ENCODE data around the gene PTPN3. TPM values are rescaled to one million over a fixed set of nuclear protein-coding genes. Genes with fewer than 3 reads are reported as not detected.

PTPN3 gene
- total and polyA plus RNA-seq, 4 donors = 6.3 to 30.3 (median 23.5) TPM

- no peak for TF ChIP-seq HNF4G (IDR thresholded peaks at IDR 0.05)
- TF ChIP-seq FOXA2 (IDR thresholded peaks at IDR 0.05) = no peak
- TF ChIP-seq GABPA (IDR thresholded peaks at IDR 0.05 in 1 of 2, conservative IDR thresholded peaks at IDR 0.05 in 1 of 2) = no peak
- no peak for TF ChIP-seq ZBTB33 (IDR thresholded peaks at IDR 0.05)
- no peak for TF ChIP-seq JUND (IDR thresholded peaks at IDR 0.05)
- TF ChIP-seq EGR1 (IDR thresholded peaks at IDR 0.05; ENCODE audit: low read depth in 2 of 2) = no peak
- TF ChIP-seq MAX (IDR thresholded peaks at IDR 0.05) = no peak
- TF ChIP-seq FOXA1 (IDR thresholded peaks at IDR 0.05) = no peak
- no peak for TF ChIP-seq RAD21 (IDR thresholded peaks at IDR 0.05)
- no peak for TF ChIP-seq HNF4A (conservative IDR thresholded peaks at IDR 0.05)
- no peak for TF ChIP-seq ATF3 (IDR thresholded peaks at IDR 0.05)
- no peak for TF ChIP-seq CTCF (IDR thresholded peaks at IDR 0.05; ENCODE audit: low read depth, low read length, missing input control)
- no peak for TF ChIP-seq SP1 (IDR thresholded peaks at IDR 0.05)
- TF ChIP-seq YY1 (IDR thresholded peaks at IDR 0.05) = no peak
- TF ChIP-seq TAF1 (conservative IDR thresholded peaks at IDR 0.05) = no peak
- no peak for TF ChIP-seq NR2F2 (IDR thresholded peaks at IDR 0.05)
- no peak for TF ChIP-seq REST (IDR thresholded peaks at IDR 0.05)
- H3K4me3 ChIP-seq (ENCODE audit: low read depth in 1 of 3, low read length in 3 of 3) = no peak overlapping the region
- peaks cover 5 to 31% (median 9%) of the 10 kb centered on the region in 4 donors for H3K4me1 ChIP-seq (ENCODE audit: control insufficient read depth in 4 of 4, insufficient read depth in 4 of 4, low read length in 3 of 4)
- no peaks in the 10 kb centered on the region for H3K36me3 ChIP-seq (ENCODE audit: control insufficient read depth in 4 of 4, insufficient read depth in 3 of 4, low read depth in 1 of 4, low read length in 3 of 4)
- no peaks in the 10 kb centered on the region for H3K27me3 ChIP-seq (ENCODE audit: control insufficient read depth in 4 of 4, insufficient read depth in 4 of 4, low read length in 3 of 4)
- WGBS = 50% methylated on average over 5 of the region's 5 CpGs
- no peak overlapping the region for H3K9ac ChIP-seq (ENCODE audit: low read depth in 1 of 2, low read length in 2 of 2)
- DNase-seq (ENCODE audit: low spot score) = no peak
- H3K27ac ChIP-seq (ENCODE audit: low read depth in 1 of 2, low read length in 2 of 2) = no peak overlapping the region
- H3K9me3 ChIP-seq (ENCODE audit: control insufficient read depth in 4 of 4, low read length in 3 of 4) = no peaks in the 10 kb centered on the region
Observed at GRCh38 chr9:109471475-109472393, 26.4 kb downstream of the PTPN3 start.
